Measurements from ENCODE around the gene RPTN.

The RPTN gene

GRCh38 chr1:152110860-152111514 is 48.0 kb downstream of the RPTN start:
- DNase-seq = no peak

- DNase-seq = no peak
Observed at GRCh38 chr1:152110365-152110859, 48.6 kb downstream of the RPTN start.

GRCh38 chr1:152109998-152110294 is 49.1 kb downstream of the RPTN start:
- no peak for DNase-seq

GRCh38 chr1:152109231-152109997 is 49.6 kb downstream of the RPTN start:
- no peak for DNase-seq

GRCh38 chr1:152108882-152109222 is 50.2 kb downstream of the RPTN start:
- no peak for DNase-seq

GRCh38 chr1:152107984-152108881 is 50.8 kb downstream of the RPTN start:
- DNase-seq = no peak

GRCh38 chr1:152107031-152107983 is 51.7 kb downstream of the RPTN start:
- DNase-seq = no peak

GRCh38 chr1:152104854-152105253 is 54.2 kb downstream of the RPTN start:
- DNase-seq = no peak
